H1 (cell line): ENCODE data around the gene TEX55. TPM values are rescaled to one million over a fixed set of nuclear protein-coding genes. Genes with fewer than 3 reads are reported as not detected.
A peak's percentile ranks its signal among the peaks of the same experiment; 100 is the strongest.
"Not testable (repeated sequence)": the region's sequence is repeated elsewhere in the genome, so short reads cannot be mapped to it uniquely, and the experiment has no call there.

Experiments
- CTCF ChIA-PET: fragments of 300-600 bp; sonication (Branson Sonifier 250); formaldehyde crosslinking; loops from one replicate; lab custom pipeline; 2021; ENCODE audit not compliant: partially characterized antibody; lab: Charles Lee
- POLR2A ChIA-PET: fragments of 300-600 bp; sonication (Branson Sonifier 250); formaldehyde crosslinking; loops from one replicate; lab custom pipeline; 2021; ENCODE audit warnings: inconsistent platforms; ENCODE audit not compliant: partially characterized antibody; lab: Charles Lee
- DNase-seq, 2 experiments: peaks; one replicate each; pipeline versions ENCODE4 v3.0.0 to v3.0.0-alpha.2; 2010 to 2022; ENCODE audit warnings: low spot score in 2 of 2, low read depth in 1 of 2, mixed read lengths in 1 of 2
- FAIRE-seq: peaks from 2 replicates; lab custom pipeline; 2011; peaks lifted over from hg19 to GRCh38; lab: Jason Lieb, UNC
- H2AFZ ChIP-seq: 2 replicates; pipeline ENCODE4 v1.8.1; 2012; ENCODE audit warnings: low read length, inconsistent platforms
- H2AK5ac ChIP-seq: 2 replicates; pipeline ENCODE4 v1.6.1; 2013; ENCODE audit warnings: low read depth, low read length
- H2BK120ac ChIP-seq: replicated peaks from 2 replicates; pipeline ENCODE3; 2013; ENCODE audit warnings: low read depth, low read length, inconsistent platforms
- H2BK12ac ChIP-seq: 2 replicates; pipeline ENCODE4 v1.6.1; 2013; ENCODE audit warnings: low read depth, low read length
- H2BK15ac ChIP-seq: 2 replicates; pipeline ENCODE4 v1.6.1; 2013; ENCODE audit warnings: low read length
- H2BK20ac ChIP-seq: 2 replicates; pipeline ENCODE4 v1.6.1; 2013; ENCODE audit warnings: low read length
- H2BK5ac ChIP-seq: 2 replicates; pipeline ENCODE4 v1.6.1; 2013; ENCODE audit warnings: low read depth, low read length
- H3K14ac ChIP-seq: 2 replicates; pipeline ENCODE4 v1.6.1; 2013; ENCODE audit warnings: inconsistent platforms; ENCODE audit not compliant: insufficient read length
- H3K18ac ChIP-seq: 2 replicates; pipeline ENCODE4 v1.6.1; 2013; ENCODE audit warnings: low read length; ENCODE audit errors: extremely low read depth
- H3K23ac ChIP-seq: 2 replicates; pipeline ENCODE4 v1.6.1; 2013; ENCODE audit warnings: inconsistent platforms; ENCODE audit not compliant: insufficient read length
- H3K23me2 ChIP-seq: 2 replicates; pipeline ENCODE4 v1.6.1; 2013; ENCODE audit warnings: low read depth, low read length
- H3K27ac ChIP-seq: 2 replicates; pipeline ENCODE4 v1.6.1; 2011; ENCODE audit warnings: low read depth, low read length, inconsistent platforms
- H3K27me3 ChIP-seq, 4 experiments: replicated peaks in 1 of 4; 1 replicate in 1 of 4; 2 replicates in 3 of 4; pipeline versions ENCODE4 v1.6.1 to v1.8.1; 2011 to 2013; ENCODE audit warnings: low read length in 3 of 4, mild to moderate bottlenecking in 3 of 4, inconsistent platforms in 2 of 4, mixed read lengths in 2 of 4, moderate library complexity in 1 of 4; ENCODE audit not compliant: control insufficient read depth in 3 of 4, insufficient read depth in 3 of 4; ENCODE audit errors: extremely low read depth in 1 of 4
- H3K36me3 ChIP-seq, 4 experiments: 2 replicates each; pipeline versions ENCODE4 v1.6.1 to v1.8.1; 2011 to 2013; ENCODE audit warnings: mild to moderate bottlenecking in 4 of 4, low read length in 3 of 4, moderate library complexity in 2 of 4, control low read depth in 1 of 4, inconsistent platforms in 1 of 4; ENCODE audit not compliant: insufficient read depth in 4 of 4, control insufficient read depth in 2 of 4
- H3K4ac ChIP-seq: replicated peaks from 2 replicates; pipeline ENCODE3; 2013; ENCODE audit warnings: low read length, low read depth, mixed read lengths, inconsistent platforms; ENCODE audit not compliant: insufficient read length
- H3K4me1 ChIP-seq, 4 experiments: replicated peaks in 1 of 4; 1 replicate in 1 of 4; 2 replicates in 3 of 4; pipeline versions ENCODE4 v1.6.1 to v1.8.1; 2011 to 2013; ENCODE audit warnings: low read length in 3 of 4, inconsistent platforms in 2 of 4, mixed read lengths in 1 of 4; ENCODE audit not compliant: insufficient read depth in 4 of 4, control insufficient read depth in 3 of 4
- H3K4me2 ChIP-seq, 2 experiments: 2 replicates each; pipeline versions ENCODE4 v1.6.1 to v1.8.1; 2011 to 2013; ENCODE audit warnings: low read depth in 2 of 2, low read length in 2 of 2, control low read depth in 1 of 2, inconsistent platforms in 1 of 2, mild to moderate bottlenecking in 1 of 2; ENCODE audit not compliant: insufficient read depth in 1 of 2
- H3K4me3 ChIP-seq, 4 experiments: fragments of 200-600, 300-600 bp in 1 of 4; sonication (generic), shearing (Covaris generic), sonication (Bioruptor Twin) in 1 of 4; 2 replicates each; pipeline versions ENCODE4 v1.5.1 to v1.8.1; 2011 to 2016; ENCODE audit warnings: low read length in 4 of 4, low read depth in 3 of 4, control low read depth in 2 of 4, inconsistent platforms in 2 of 4, mild to moderate bottlenecking in 2 of 4, mixed read lengths in 1 of 4, moderate library complexity in 1 of 4; ENCODE audit not compliant: insufficient read depth in 2 of 4; ENCODE audit errors: extremely low read depth in 1 of 4
- H3K56ac ChIP-seq: replicated peaks from 2 replicates; pipeline ENCODE3; 2013; ENCODE audit warnings: low read depth, mild to moderate bottlenecking, mixed read lengths, low read length, inconsistent platforms; ENCODE audit not compliant: insufficient read length
- H3K79me1 ChIP-seq: 2 replicates; pipeline ENCODE4 v1.6.1; 2013; ENCODE audit warnings: low read depth, low read length, control low read depth
- H3K79me2 ChIP-seq, 2 experiments: 2 replicates each; pipeline versions ENCODE4 v1.6.1 to v1.8.1; 2012 to 2013; ENCODE audit warnings: low read length in 2 of 2, mild to moderate bottlenecking in 2 of 2, inconsistent platforms in 1 of 2; ENCODE audit not compliant: insufficient read depth in 2 of 2, control insufficient read depth in 1 of 2
- H3K9ac ChIP-seq, 4 experiments: replicated peaks in 1 of 4; 1 replicate in 1 of 4; 2 replicates in 3 of 4; pipeline versions ENCODE4 v1.6.1 to v1.8.1; 2011 to 2013; ENCODE audit warnings: low read depth in 3 of 4, low read length in 3 of 4, control low read depth in 2 of 4, mild to moderate bottlenecking in 2 of 4, moderate library complexity in 2 of 4, inconsistent platforms in 1 of 4; ENCODE audit errors: extremely low read depth in 1 of 4
- H3K9me3 ChIP-seq, 2 experiments: 2 replicates each; pipeline versions ENCODE4 v1.6.1 to v1.8.1; 2012 to 2013; ENCODE audit warnings: mild to moderate bottlenecking in 2 of 2, moderate library complexity in 2 of 2, control low read depth in 1 of 2, inconsistent platforms in 1 of 2, low read depth in 1 of 2, low read length in 1 of 2, mixed read lengths in 1 of 2; ENCODE audit not compliant: insufficient read depth in 2 of 2
- H4K20me1 ChIP-seq, 2 experiments: replicated peaks in 1 of 2; 2 replicates each; pipeline versions ENCODE3 to v1.8.1; 2011 to 2013; ENCODE audit warnings: inconsistent platforms in 2 of 2, low read length in 2 of 2, mild to moderate bottlenecking in 1 of 2; ENCODE audit not compliant: insufficient read depth in 2 of 2, control insufficient read depth in 1 of 2
- H4K5ac ChIP-seq: 2 replicates; pipeline ENCODE4 v1.6.1; 2013; ENCODE audit warnings: low read length, low read depth, mixed read lengths, inconsistent platforms; ENCODE audit not compliant: insufficient read length
- H4K8ac ChIP-seq: 2 replicates; pipeline ENCODE4 v1.8.0; 2013; ENCODE audit warnings: mild to moderate bottlenecking, moderate library complexity, low read length, inconsistent platforms; ENCODE audit not compliant: insufficient read depth; ENCODE audit errors: extremely low read depth
- H4K91ac ChIP-seq: replicated peaks from 2 replicates; pipeline ENCODE3; 2013; ENCODE audit warnings: low read length, mixed read lengths, inconsistent platforms; ENCODE audit not compliant: insufficient read length
- CEBPB ChIP-seq: IDR thresholded peaks from 2 replicates; pipeline ENCODE4 v1.6.1; 2012; ENCODE audit warnings: low read depth, low read length
- WGBS, 2 experiments: shearing (Covaris generic) in 1 of 2; methylation state at CpG; one replicate each; pipeline versions ENCODE4 v1.1.6 to v1.1.7; 2013 to 2015; ENCODE audit warnings: low lambda C conversion rate in 2 of 2, mixed read lengths in 2 of 2, inconsistent platforms in 1 of 2, low coverage in 1 of 2, missing lambda C conversion rate in 1 of 2; ENCODE audit not compliant: insufficient replicate concordance in 2 of 2, insufficient coverage in 1 of 2, insufficient read length in 1 of 2; ENCODE audit errors: extremely low coverage in 1 of 2, missing lambda C conversion rate in 1 of 2; 5-methylcytosine and 5-hydroxymethylcytosine counted together
- polyA plus RNA-seq, 7 experiments: library from polyadenylated mRNA; depleted of rRNA in 3 of 7; stranded (reverse) in 5 of 7; unstranded in 2 of 7; fragments of >200 nt in 5 of 7; fragments of 200-250 nt in 2 of 7; gene quantifications; 1 replicate in 5 of 7; 2 replicates in 1 of 7; 4 replicates in 1 of 7; pipeline versions ENCODE4 v1.2.1 to v1.2.3, GENCODE V29; 2011 to 2013; ENCODE audit warnings: missing spikeins in 2 of 7, mixed read lengths in 2 of 7
- total RNA-seq: library from RNA; stranded (reverse); fragmentation: NEBNext Ultra II Directional; extraction: Animal tissue kit (Norgen Biotek cat#: 25700); gene quantifications from 2 replicates; pipeline ENCODE4 v1.2.1, GENCODE V29; 2021

Gene TEX55
- total and polyA plus RNA-seq, 2 of the 8 experiments (the other 6 are each of a cell fraction or from before 2014, with no cell fraction given), result not detected

DNA sequence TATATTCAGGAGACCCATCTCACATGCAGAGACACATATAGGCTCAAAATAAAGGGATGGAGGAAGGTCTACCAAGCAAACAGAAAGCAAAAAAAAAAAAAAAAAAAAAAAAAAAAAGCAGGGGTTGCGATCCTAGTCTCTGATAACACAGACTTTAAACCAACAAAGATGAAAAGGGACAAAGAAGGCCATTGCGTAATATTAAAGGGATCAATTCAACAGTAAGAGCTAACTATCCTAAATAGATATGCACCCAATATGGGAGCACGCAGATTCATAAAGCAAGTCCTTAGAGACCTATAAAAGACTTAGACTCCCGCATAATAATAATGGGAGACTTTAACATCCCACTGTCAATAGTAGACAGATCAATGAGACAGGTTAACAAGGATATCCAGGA, 13.7 kb upstream of the TEX55 start:
- TF ChIP-seq CEBPB, result peak; percentile 55; the same call in 1 of the 2 replicates
- H3K4ac ChIP-seq, H3K9ac ChIP-seq, H2BK12ac ChIP-seq, FAIRE-seq, H3K27ac ChIP-seq, H3K4me3 ChIP-seq, H3K23me2 ChIP-seq, H3K79me2 ChIP-seq, H2BK20ac ChIP-seq, H2AK5ac ChIP-seq, H3K4me2 ChIP-seq, H3K14ac ChIP-seq, H2BK5ac ChIP-seq, H3K36me3 ChIP-seq, H4K8ac ChIP-seq, DNase-seq, H2AFZ ChIP-seq, H3K56ac ChIP-seq, H3K4me1 ChIP-seq, H3K9me3 ChIP-seq, H3K27me3 ChIP-seq, H2BK15ac ChIP-seq, H4K5ac ChIP-seq, H2BK120ac ChIP-seq, H3K79me1 ChIP-seq, H3K18ac ChIP-seq, POLR2A ChIA-PET, H3K23ac ChIP-seq, H4K91ac ChIP-seq, H4K20me1 ChIP-seq: not testable (repeated sequence)
- CTCF ChIA-PET, result interaction anchor here (0.6 to 2.0 kb wide), 4 partner anchors 10 to 317 kb away, joined by 3 to 6 read pairs (median 4); partner anchors contain the start of gene TEX55
- 88% methylated on average over 3 of the region's 4 CpGs; no CpG with 5 or more reads in 1 of the 2 experiments for WGBS, 2 experiments

GRCh38 chr3:119139360-119139759, 6.6 kb upstream of the TEX55 start:
- H3K79me2 ChIP-seq, H3K23me2 ChIP-seq, H3K18ac ChIP-seq, H3K79me1 ChIP-seq, H4K91ac ChIP-seq, H3K27me3 ChIP-seq, FAIRE-seq, DNase-seq, H2BK120ac ChIP-seq, H2BK5ac ChIP-seq, H3K4me2 ChIP-seq, CTCF ChIA-PET, H3K23ac ChIP-seq, H3K9me3 ChIP-seq, H3K14ac ChIP-seq, H3K56ac ChIP-seq, H4K8ac ChIP-seq, H2AK5ac ChIP-seq, H2BK15ac ChIP-seq, H4K5ac ChIP-seq, POLR2A ChIA-PET, H3K27ac ChIP-seq, H2AFZ ChIP-seq, H3K4me1 ChIP-seq, H2BK20ac ChIP-seq, H3K4me3 ChIP-seq, H3K9ac ChIP-seq, H3K36me3 ChIP-seq, H2BK12ac ChIP-seq, H4K20me1 ChIP-seq, H3K4ac ChIP-seq: not testable (repeated sequence)
- WGBS, 2 experiments, result 88% methylated on average over 4 of the region's 4 CpGs; no CpG with 5 or more reads in 1 of the 2 experiments
